Activated CD8-positive, alpha-beta memory T cell treated with anti-CD3 and anti-CD28 coated beads, Interleukin-2, amount 50 U/mL, for 4 hours (primary cell): ENCODE data around the gene LRRC49.
"Not testable (repeated sequence)": the region's sequence is repeated elsewhere in the genome, so short reads cannot be mapped to it uniquely, and the experiment has no call there.

ENCODE experiments used
- DNase-seq: peaks from one replicate; pipeline ENCODE4 v3.0.0-alpha.2; 2020

Gene LRRC49

GRCh38 chr15:70998319-70998718 lies 105.7 kb downstream of the LRRC49 start:
- DNase-seq: no peak

- no peak for DNase-seq
Measured at GRCh38 chr15:71002316-71002715, 109.7 kb downstream of the LRRC49 start.

- no peak for DNase-seq
Measured at GRCh38 chr15:71003319-71003718, 110.7 kb downstream of the LRRC49 start.

- DNase-seq: not testable (repeated sequence)
Measured at GRCh38 chr15:71004506-71004905, 111.9 kb downstream of the LRRC49 start.

- no peak for DNase-seq
Measured at GRCh38 chr15:71005895-71006294, 113.3 kb downstream of the LRRC49 start.

- no peak for DNase-seq
Measured at GRCh38 chr15:71008250-71008870, 115.7 kb downstream of the LRRC49 start.

- no peak for DNase-seq
Measured at GRCh38 chr15:71010472-71010871, 117.8 kb downstream of the LRRC49 start.

GRCh38 chr15:71010997-71011396 lies 118.4 kb downstream of the LRRC49 start:
- DNase-seq: no peak

GRCh38 chr15:71011503-71012155 lies 119.0 kb downstream of the LRRC49 start:
- DNase-seq: no peak

- no peak for DNase-seq
Measured at GRCh38 chr15:71013446-71013845, 120.8 kb downstream of the LRRC49 start.

- DNase-seq: no peak
Measured at GRCh38 chr15:71015342-71015741, 122.7 kb downstream of the LRRC49 start.

- not testable (repeated sequence) for DNase-seq
Measured at GRCh38 chr15:71031232-71031631, 138.6 kb downstream of the LRRC49 start.

- not testable (repeated sequence) for DNase-seq
Measured at GRCh38 chr15:71035478-71035877, 142.9 kb downstream of the LRRC49 start.

- no peak for DNase-seq
Measured at GRCh38 chr15:71042356-71042922, 149.8 kb downstream of the LRRC49 start.

GRCh38 chr15:71043373-71043772 lies 150.7 kb downstream of the LRRC49 start:
- DNase-seq: no peak

GRCh38 chr15:71044006-71044405 lies 151.4 kb downstream of the LRRC49 start:
- no peak for DNase-seq

GRCh38 chr15:71046146-71046545 lies 153.5 kb downstream of the LRRC49 start:
- not testable (repeated sequence) for DNase-seq

GRCh38 chr15:71048913-71049675 lies 156.5 kb downstream of the LRRC49 start:
- DNase-seq: no peak

- no peak for DNase-seq
Measured at GRCh38 chr15:71049706-71050422, 157.2 kb downstream of the LRRC49 start.

GRCh38 chr15:71050461-71050860 lies 157.8 kb downstream of the LRRC49 start:
- no peak for DNase-seq

GRCh38 chr15:71051539-71051938 lies 158.9 kb downstream of the LRRC49 start:
- no peak for DNase-seq

GRCh38 chr15:71052356-71052755 lies 159.7 kb downstream of the LRRC49 start:
- no peak for DNase-seq
